Stimulated activated naive CD8-positive, alpha-beta T cell treated with anti-CD3 and anti-CD28 coated beads, Interleukin-15, Interleukin-2, amounts not matched to agents 100 U/mL and 50 U/mL, for 24 hours (primary cell): ENCODE results near the gene TIMM23B.
"Not testable (repeated sequence)": the region's sequence is repeated elsewhere in the genome, so short reads cannot be mapped to it uniquely, and the experiment has no call there.

Experiments
- ATAC-seq: fragments of 150-1000 bp; cut with Tn5 transposase; one replicate; pipeline ENCODE4 v1.10.0; 2021
- DNase-seq: peaks from one replicate; pipeline ENCODE4 v3.0.0; 2021

The TIMM23B gene

GRCh38 chr10:49977756-49978155 is 35.9 kb downstream of the TIMM23B start:
- not testable (repeated sequence) for DNase-seq
- ATAC-seq, result peak; percentile 63

GRCh38 chr10:49987207-49987606 is 45.4 kb downstream of the TIMM23B start:
- DNase-seq, ATAC-seq: not testable (repeated sequence)

GRCh38 chr10:49988376-49988775 is 46.5 kb downstream of the TIMM23B start, which contains the start of gene AGAP6:
Gene AGAP6 (plus strand): TSS chr10:49988406. CDS start chr10:49988716, 310 bp downstream.
- not testable (repeated sequence) for DNase-seq, ATAC-seq

GRCh38 chr10:49995321-49995720 is 53.5 kb downstream of the TIMM23B start:
- not testable (repeated sequence) for ATAC-seq

GRCh38 chr10:50014024-50014423 is 72.2 kb downstream of the TIMM23B start:
- ATAC-seq, DNase-seq: not testable (repeated sequence)

More at GRCh38 chr10:49995321-49995720, 53.5 kb downstream of the TIMM23B start:
- not testable (repeated sequence) for DNase-seq

- DNase-seq, result not testable (repeated sequence)
Observed at GRCh38 chr10:50015596-50016220, 73.9 kb downstream of the TIMM23B start.

GRCh38 chr10:50016926-50017325 is 75.1 kb downstream of the TIMM23B start:
- not testable (repeated sequence) for DNase-seq, ATAC-seq

More at GRCh38 chr10:50015596-50016220, 73.9 kb downstream of the TIMM23B start:
- ATAC-seq, result not testable (repeated sequence)

GRCh38 chr10:50017646-50018045 is 75.8 kb downstream of the TIMM23B start:
- DNase-seq, ATAC-seq: not testable (repeated sequence)

GRCh38 chr10:50019279-50019678 is 77.4 kb downstream of the TIMM23B start:
- DNase-seq, ATAC-seq: not testable (repeated sequence)

- not testable (repeated sequence) for ATAC-seq, DNase-seq
Observed at GRCh38 chr10:50020451-50021024, 78.7 kb downstream of the TIMM23B start.

GRCh38 chr10:50021646-50022045 is 79.8 kb downstream of the TIMM23B start:
- DNase-seq, result no peak

More at GRCh38 chr10:50021646-50022045, 79.8 kb downstream of the TIMM23B start:
- ATAC-seq, result no peak
